Measurements from ENCODE around the gene EXOC6.

The EXOC6 gene

GRCh38 chr10:92839191-92840085, 8.9 kb upstream of the EXOC6 start (continued):
- TF ChIP-seq TSHZ1 (tag by site-specific recombination; IDR thresholded peaks at IDR 0.05; ENCODE audit: borderline replicate concordance) (0 out of 2 replicates have a peak, but pooled peaks have one; percentile 17), ZXDB (tag by site-specific recombination; IDR thresholded peaks at IDR 0.05) (peak; percentile 76), BCL11B (tag by site-specific recombination; IDR thresholded peaks at IDR 0.05; ENCODE audit: low read depth) (no peak), YY1 (tag by site-specific recombination; IDR thresholded peaks at IDR 0.05) (peak; percentile 87), GLIS2 (tag by site-specific recombination; IDR thresholded peaks at IDR 0.05) (peak; percentile 72), ZNF610 (tag by site-specific recombination; IDR thresholded peaks at IDR 0.05; ENCODE audit: borderline replicate concordance) (no peak), HOXC10 (CRISPR knock-in tag; IDR thresholded peaks at IDR 0.05) (no peak), KLF9 (tag by site-specific recombination; IDR thresholded peaks at IDR 0.05; ENCODE audit: low read depth) (peak; percentile 81), ZSCAN18 (tag by site-specific recombination; IDR thresholded peaks at IDR 0.05) (no peak), IKZF3 (tag by site-specific recombination; IDR thresholded peaks at IDR 0.05) (peak; percentile 58; the same call in 1 of the 2 replicates), TCF7L2 (IDR thresholded peaks at IDR 0.05; ENCODE audit: borderline replicate concordance, low read depth, low read length) (peak; percentile 29; the same call in 1 of the 2 replicates), ZNF600 (tag by site-specific recombination; IDR thresholded peaks at IDR 0.05) (peak; percentile 96), ZNF335 (tag by site-specific recombination; conservative IDR thresholded peaks at IDR 0.05) (peak; percentile 90), ZNF513 (tag by site-specific recombination; IDR thresholded peaks at IDR 0.05) (0 out of 2 replicates have a peak, but pooled peaks have one; percentile 33), PRDM2 (tag by site-specific recombination; IDR thresholded peaks at IDR 0.05; ENCODE audit: borderline replicate concordance) (no peak), GLI2 (tag by site-specific recombination; IDR thresholded peaks at IDR 0.05; ENCODE audit: borderline replicate concordance, low read depth) (no peak), ZFHX2 (tag by site-specific recombination; conservative IDR thresholded peaks at IDR 0.05) (peak; percentile 19), ZNF510 (tag by site-specific recombination; IDR thresholded peaks at IDR 0.05; ENCODE audit: insufficient replicate concordance) (no peak), ZNF391 (tag by site-specific recombination; IDR thresholded peaks at IDR 0.05; ENCODE audit: borderline replicate concordance, low read depth) (0 out of 2 replicates have a peak, but pooled peaks have one; percentile 17), SP3 (tag by site-specific recombination; IDR thresholded peaks at IDR 0.05) (peak; percentile 38; the same call in 1 of the 2 replicates), ZNF18 (tag by site-specific recombination; IDR thresholded peaks at IDR 0.05) (peak; percentile 84; the same call in 1 of the 2 replicates), ZSCAN4 (tag by site-specific recombination; IDR thresholded peaks at IDR 0.05) (no peak)

Data from HEK293 (cell line).